SH-SY5Y (cell line): ENCODE results near the gene ABCA4.

Source experiments
- GATA2 ChIP-seq: IDR thresholded peaks from 2 replicates; pipeline ENCODE4 v1.6.1; 2011; ENCODE audit warnings: mild to moderate bottlenecking, low read depth, low read length
- GATA3 ChIP-seq: IDR thresholded peaks from 2 replicates; pipeline ENCODE4 v1.6.1; 2011; ENCODE audit warnings: low read depth, mild to moderate bottlenecking, low read length, moderate library complexity

Gene ABCA4

GRCh38 chr1:94125551-94126514 lies 4.9 kb upstream of the ABCA4 start:
- TF ChIP-seq GATA2 (no peak), GATA3 (no peak)

GRCh38 chr1:94124538-94124937 lies 3.6 kb upstream of the ABCA4 start:
- TF ChIP-seq GATA2 (no peak), GATA3 (no peak)

GRCh38 chr1:94122201-94122970 lies 1.4 kb upstream of the ABCA4 start:
- TF ChIP-seq GATA2, result no peak
- TF ChIP-seq GATA3, result no peak

- TF ChIP-seq GATA3 (no peak), GATA2 (no peak)
Measured at GRCh38 chr1:94121411-94121821, 468 bp upstream of the ABCA4 start.

- TF ChIP-seq GATA3, result no peak
- no peak for TF ChIP-seq GATA2
Measured at GRCh38 chr1:94120570-94120901, 412 bp downstream of the ABCA4 start.

- TF ChIP-seq GATA3 (no peak), GATA2 (no peak)
Measured at GRCh38 chr1:94119796-94120569, 965 bp downstream of the ABCA4 start.

GRCh38 chr1:94119306-94119705 lies 1.6 kb downstream of the ABCA4 start:
- TF ChIP-seq GATA2 (no peak), GATA3 (no peak)

GRCh38 chr1:94118471-94118870 lies 2.5 kb downstream of the ABCA4 start:
- TF ChIP-seq GATA2 (no peak), GATA3 (no peak)

GRCh38 chr1:94118013-94118412 lies 2.9 kb downstream of the ABCA4 start:
- TF ChIP-seq GATA2, result no peak
- no peak for TF ChIP-seq GATA3

GRCh38 chr1:94117259-94117851 lies 3.6 kb downstream of the ABCA4 start:
- no peak for TF ChIP-seq GATA2
- no peak for TF ChIP-seq GATA3

- no peak for TF ChIP-seq GATA2
- TF ChIP-seq GATA3, result no peak
Measured at GRCh38 chr1:94115900-94116436, 5.0 kb downstream of the ABCA4 start.

GRCh38 chr1:94115254-94115899 lies 5.6 kb downstream of the ABCA4 start:
- TF ChIP-seq GATA3 (no peak), GATA2 (no peak)
